Skin epidermis (tissue), 12 donors: ENCODE results near the gene C10orf67.
"Not testable (repeated sequence)": the region's sequence is repeated elsewhere in the genome, so short reads cannot be mapped to it uniquely, and the experiment has no call there.

ENCODE experiments used
- H3K27ac ChIP-seq, 21 experiments: fragments of 200-600 bp; sonication (generic) in 11 of 21; one replicate each; pipeline ENCODE4 v1.5.0; 2020; ENCODE audit warnings: mild to moderate bottlenecking in 3 of 21, inconsistent platforms in 2 of 21, moderate library complexity in 2 of 21
- H3K4me3 ChIP-seq, 7 experiments: fragments of 200-600 bp; sonication (generic) in 2 of 7; one replicate each; pipeline ENCODE4 v1.5.0; 2020; ENCODE audit warnings: inconsistent platforms in 2 of 7, mild to moderate bottlenecking in 2 of 7, moderate library complexity in 1 of 7

C10orf67 gene

DNA sequence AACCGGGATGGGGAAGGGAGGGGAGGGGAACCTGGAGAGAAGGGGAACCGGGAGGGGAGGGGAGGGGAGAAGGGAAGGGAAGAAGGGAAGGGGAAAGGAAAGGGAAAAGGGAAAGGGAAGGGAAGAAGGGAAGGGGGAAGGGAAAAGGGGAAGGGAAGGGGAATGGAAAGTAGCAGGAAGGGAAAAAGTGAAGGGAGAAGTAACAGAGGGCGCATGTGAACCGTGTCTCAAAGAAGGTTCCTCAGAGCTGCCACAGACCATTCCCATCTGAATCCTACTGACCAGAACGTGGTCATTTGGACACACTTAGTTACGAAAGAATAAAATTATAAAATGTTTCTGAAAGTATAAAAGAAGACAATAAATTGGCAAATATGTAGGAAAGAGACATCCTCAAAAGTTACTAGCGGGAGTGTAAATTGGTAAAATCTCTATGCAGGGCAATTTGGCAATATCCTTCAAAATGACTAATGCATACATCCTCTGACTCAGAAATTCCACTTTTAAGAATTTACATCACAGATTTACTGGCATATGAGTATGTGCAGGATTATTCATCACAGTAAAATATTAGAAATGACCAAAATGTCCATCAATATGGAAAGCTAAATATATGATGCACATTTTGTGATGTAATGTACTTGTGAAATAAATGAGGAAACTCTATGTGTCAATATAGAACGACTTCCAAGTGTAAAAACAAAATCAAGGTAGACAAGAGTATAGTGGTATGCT lies 12.9 kb downstream of the C10orf67 start:
- Histone ChIP-seq H3K4me3 (no peak overlapping the region), H3K27ac (no peak overlapping the region)

DNA sequence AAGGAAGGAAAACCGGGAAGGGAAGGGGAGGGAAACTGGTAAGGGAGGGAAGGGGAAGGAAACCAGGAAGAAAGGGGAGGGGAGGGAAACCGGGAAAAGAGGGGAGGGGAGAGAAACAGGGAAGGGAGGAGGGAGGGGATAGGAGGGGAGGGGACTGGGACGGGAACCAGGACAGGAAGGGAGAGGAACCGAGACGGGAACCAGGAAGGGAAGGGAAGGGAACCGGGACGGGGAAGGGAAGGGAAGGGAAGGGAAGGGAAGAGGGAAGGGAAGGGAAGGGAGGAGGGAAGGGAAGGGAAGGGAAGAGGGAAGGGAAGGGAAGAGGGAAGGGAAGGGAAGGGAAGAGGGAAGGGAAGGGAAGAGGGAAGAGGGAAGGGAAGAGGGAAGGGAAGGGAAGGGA lies 13.6 kb downstream of the C10orf67 start:
- Histone ChIP-seq H3K4me3 (no peak overlapping the region), H3K27ac (no peak overlapping the region)

DNA sequence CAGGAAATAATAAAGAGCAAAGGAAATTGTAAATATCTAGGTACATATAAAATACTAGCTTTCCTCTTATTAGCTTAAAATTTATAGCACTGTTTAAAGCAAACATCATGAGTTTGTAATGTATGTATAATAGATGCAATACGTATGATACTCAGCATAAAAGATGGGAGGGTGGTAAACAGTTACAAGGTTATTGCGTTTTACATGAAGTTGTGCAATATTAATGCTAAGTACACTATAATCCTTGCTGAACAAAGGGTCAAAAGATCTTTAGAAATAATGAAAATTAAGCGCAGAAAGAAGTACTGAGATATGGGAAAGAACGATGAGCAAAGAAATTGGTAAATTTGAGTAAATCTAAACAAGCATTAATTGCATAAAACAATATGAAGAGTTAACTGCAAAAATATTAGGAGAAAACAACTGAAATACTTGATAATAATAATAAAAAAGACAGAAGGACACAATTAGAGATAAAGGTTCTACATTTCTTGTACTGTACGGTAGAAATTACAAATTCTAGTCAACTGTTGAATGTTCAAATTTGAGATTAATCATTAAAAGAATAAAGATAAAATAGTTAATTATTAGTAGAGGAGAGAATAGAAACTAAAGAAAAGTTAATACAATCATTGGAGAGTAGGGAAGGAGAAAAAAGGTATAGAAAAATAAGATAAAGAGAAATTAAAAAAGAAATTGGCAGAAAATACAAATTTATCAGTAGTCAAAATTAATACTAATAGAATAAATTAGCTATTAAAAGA lies 17.9 kb downstream of the C10orf67 start:
- H3K4me3 ChIP-seq: no peak overlapping the region
- H3K27ac ChIP-seq: no peak overlapping the region

DNA sequence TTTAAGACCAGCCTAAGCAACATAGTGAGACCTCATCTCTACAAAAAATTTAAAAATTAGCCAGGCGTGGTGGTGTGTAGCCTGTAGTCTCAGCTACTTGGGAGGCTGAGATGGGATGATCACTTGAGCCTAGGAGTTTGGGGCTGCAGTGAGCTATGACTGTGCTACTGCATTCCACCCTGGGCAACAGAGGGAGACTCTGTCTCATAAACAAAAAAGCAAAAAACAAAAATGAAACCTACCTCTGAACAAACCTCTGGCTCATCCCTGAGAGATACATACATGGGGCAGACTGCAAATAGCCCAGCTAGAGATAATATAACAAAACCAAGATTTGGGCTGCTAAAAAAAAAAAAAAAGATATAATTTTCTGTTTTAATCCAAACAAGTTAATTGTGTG lies 19.5 kb downstream of the C10orf67 start:
- Histone ChIP-seq H3K4me3 (no peak overlapping the region), H3K27ac (no peak overlapping the region)

- Histone ChIP-seq H3K4me3 (no peak overlapping the region), H3K27ac (no peak overlapping the region)
Measured at GRCh38 chr10:23324351-23324750, 20.2 kb downstream of the C10orf67 start.

- H3K27ac ChIP-seq: no peak overlapping the region
- H3K4me3 ChIP-seq: no peak overlapping the region
Measured at GRCh38 chr10:23322082-23322481, 22.5 kb downstream of the C10orf67 start.

GRCh38 chr10:23319835-23320234 lies 24.8 kb downstream of the C10orf67 start:
- Histone ChIP-seq H3K4me3 (no peak overlapping the region), H3K27ac (no peak overlapping the region)

DNA sequence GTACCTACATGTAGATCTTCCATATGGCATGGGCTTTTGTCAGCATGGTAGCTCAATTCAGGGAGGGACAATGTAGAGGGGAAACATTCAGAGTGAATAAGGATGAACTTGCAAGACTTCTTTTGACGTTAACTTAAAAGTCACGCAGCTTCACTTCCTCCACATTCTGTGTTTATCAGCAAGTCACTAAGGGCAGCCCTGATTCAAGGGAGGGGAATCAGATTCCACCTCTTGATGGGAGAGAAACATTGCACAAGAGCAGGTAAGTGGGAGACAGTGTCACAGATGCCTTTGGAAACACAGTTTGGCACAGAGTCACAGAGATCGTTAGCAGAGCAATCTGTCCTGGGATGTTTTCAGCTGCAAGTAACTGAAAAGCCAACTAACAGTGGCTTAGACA lies 26.2 kb downstream of the C10orf67 start:
- Histone ChIP-seq H3K27ac (no peak overlapping the region), H3K4me3 (no peak overlapping the region)

- H3K4me3 ChIP-seq: no peak overlapping the region
Measured at GRCh38 chr10:23317416-23317815, 27.2 kb downstream of the C10orf67 start.

DNA sequence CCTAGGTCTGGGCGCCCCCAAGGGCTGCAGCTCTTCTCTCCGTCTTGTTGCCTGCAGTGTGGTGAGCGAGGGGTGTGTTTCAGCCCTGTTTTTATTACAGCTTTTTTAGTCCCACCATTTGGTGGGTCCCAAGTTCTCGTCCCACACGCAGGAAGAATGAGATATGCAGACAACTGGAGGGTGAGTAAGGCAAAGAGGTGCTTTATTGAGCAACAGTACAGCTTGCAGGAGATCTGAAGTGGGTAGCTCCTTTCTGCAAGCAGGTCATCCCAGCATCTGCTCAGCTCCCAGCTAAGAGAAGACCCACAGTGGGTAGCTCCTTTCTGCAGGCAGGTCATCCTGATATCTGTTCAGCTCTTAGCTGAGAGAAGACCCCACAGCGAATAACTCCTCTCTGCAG lies 28.2 kb downstream of the C10orf67 start:
- H3K27ac ChIP-seq: no peak overlapping the region

More at GRCh38 chr10:23317416-23317815, 27.2 kb downstream of the C10orf67 start:
- H3K27ac ChIP-seq: no peak overlapping the region

GRCh38 chr10:23315966-23316365 lies 28.6 kb downstream of the C10orf67 start:
- Histone ChIP-seq H3K27ac (no peak overlapping the region), H3K4me3 (no peak overlapping the region)

More for the DNA sequence above, 28.2 kb downstream of the C10orf67 start:
- H3K4me3 ChIP-seq: no peak overlapping the region

DNA sequence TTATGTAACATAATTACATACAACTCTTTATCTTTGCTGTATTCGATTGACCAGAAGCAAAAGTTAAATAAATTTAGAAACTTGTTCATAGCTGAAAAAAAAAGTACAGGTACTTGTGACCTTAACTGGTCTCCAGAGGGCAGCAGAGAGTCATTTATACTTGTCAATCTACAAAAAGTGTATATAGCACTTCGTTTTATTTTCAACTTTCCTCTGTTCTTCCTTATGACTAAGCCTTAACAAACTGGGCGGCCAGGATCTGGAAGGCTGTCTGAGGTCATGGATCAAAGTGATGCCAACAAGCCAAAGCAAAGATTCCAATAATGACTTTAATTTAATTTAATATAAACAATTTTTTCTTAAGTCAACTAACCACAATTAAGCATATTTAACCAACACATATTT lies 29.8 kb downstream of the C10orf67 start:
- no peak overlapping the region for H3K4me3 ChIP-seq
- no peak overlapping the region for H3K27ac ChIP-seq

GRCh38 chr10:23311034-23311433 lies 33.6 kb downstream of the C10orf67 start:
- Histone ChIP-seq H3K4me3 (no peak overlapping the region), H3K27ac (no peak overlapping the region)

DNA sequence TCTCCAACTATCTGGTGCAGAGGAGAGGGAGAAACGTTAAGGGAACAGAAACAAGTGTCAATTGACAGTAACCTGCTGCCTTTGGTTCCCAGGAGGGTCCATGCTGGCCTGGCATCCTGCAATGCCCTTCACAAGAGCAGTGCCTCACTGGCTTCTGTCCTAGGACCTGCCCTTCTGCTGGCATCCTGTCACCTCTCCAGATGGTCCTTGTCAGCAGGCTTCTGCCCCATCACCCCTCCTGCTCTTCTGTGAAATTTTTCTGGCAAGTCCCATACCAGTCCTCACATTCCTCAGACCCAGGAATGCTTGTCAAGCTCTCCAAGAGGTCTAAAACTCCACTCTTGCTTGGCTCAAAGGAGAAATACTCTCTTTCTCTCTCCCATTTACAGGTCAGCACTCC lies 34.2 kb downstream of the C10orf67 start:
- H3K27ac ChIP-seq: no peak overlapping the region
- no peak overlapping the region for H3K4me3 ChIP-seq

GRCh38 chr10:23299961-23300360 lies 44.6 kb downstream of the C10orf67 start:
- H3K4me3 ChIP-seq, H3K27ac ChIP-seq: not testable (repeated sequence)

DNA sequence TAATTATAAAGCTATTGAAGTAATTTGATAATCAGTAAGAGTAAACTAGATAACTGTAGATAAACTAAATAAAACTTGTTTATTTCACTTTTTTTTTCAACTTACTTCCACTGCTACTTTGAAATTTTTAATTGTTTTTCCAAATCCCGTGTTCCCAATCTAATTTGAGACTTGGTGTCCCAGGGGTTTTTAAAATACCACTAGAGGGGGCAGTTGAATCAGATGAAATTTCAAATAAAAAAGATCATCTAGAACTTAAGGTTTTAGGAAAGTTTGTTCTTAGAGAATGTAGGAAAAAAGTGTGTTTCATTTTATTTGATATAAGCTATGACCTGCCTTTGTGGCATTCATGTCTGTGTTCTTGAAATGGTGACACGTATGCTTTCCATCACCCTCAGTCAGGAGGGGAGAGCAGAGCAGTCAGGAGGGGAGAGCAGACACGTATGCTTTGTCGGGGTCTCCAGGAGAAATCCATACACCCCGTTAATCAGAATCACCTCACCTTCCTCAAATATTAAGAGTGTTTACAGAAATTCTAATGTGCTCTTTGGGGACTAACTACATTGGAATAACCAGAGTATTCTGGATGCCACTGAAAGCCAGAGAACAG lies 49.9 kb downstream of the C10orf67 start:
- Histone ChIP-seq H3K4me3 (no peak overlapping the region), H3K27ac (no peak overlapping the region)

- no peak overlapping the region for H3K27ac ChIP-seq
- H3K4me3 ChIP-seq: no peak overlapping the region
Measured at GRCh38 chr10:23293973-23294590, 50.5 kb downstream of the C10orf67 start.

DNA sequence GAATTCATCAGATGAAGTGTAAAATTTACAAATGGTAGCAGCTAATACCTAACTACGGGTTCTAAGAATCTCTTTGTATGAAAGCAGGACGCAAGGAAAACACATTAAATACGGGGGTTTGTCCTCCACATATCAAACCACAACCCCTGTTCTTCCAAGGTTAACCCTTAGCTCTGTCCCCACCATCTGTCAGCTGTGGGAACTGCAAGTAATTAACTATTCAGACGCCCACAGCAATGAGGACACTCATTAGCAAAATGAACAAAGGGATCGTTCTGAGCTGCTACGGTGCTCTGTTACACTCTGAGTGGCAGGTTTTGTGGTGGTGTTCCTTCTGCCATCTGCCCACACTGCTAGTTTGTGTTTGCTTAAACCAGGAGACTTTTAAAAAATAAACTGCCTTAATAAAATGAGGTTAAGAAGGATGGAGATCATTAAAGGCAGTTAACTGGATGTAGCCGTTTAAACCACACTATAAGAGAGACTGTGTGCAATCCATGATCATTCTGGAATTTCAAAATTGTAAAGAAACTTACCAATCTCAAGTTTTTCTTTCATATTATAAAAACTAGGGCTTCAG lies 51.4 kb downstream of the C10orf67 start:
- no peak overlapping the region for H3K4me3 ChIP-seq

DNA sequence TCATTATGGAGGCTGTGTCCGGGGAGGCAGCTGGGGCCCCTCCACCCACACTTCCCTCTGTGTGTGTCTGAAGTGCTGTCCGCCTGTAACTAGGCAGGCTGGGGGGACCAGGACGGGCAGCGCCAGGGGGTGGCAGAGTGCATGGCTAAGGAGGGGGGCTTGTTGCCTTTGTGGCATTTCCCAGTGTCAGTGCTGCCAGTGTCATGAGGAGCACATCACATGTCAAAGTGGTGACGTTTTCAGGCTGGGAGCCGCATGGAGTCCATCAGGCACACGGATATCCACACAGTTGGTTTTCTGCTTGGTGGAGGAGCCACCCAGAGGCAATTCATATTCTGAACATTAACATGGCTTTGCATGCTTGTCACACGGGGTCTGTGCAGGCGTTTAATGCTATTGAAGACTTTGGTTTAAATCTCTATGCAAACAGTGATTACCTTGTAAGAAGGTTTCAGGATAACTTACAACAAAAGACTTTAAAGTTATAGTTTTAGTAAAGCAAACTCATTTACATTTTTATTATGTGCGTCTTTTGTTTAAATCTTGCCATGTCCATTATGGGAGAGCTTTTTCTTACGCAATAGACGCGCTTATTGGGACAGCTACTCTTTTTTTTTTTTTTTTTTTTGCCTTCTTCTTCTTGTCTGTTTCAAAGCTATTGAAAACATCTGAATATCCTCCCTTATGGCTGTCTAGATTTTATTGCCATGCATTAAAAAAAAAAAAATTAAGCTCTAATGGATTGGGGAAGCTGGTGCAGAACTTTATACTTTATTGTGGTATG lies 52.9 kb downstream of the C10orf67 start:
- H3K27ac ChIP-seq: no peak overlapping the region
- H3K4me3 ChIP-seq: no peak overlapping the region

More for the DNA sequence above, 51.4 kb downstream of the C10orf67 start:
- H3K27ac ChIP-seq: no peak overlapping the region
